HG03521 (cell line): ENCODE data around the gene DLL4.

Experiments
- ATAC-seq: cut with Tn5 transposase; IDR thresholded peaks from one replicate; pipeline ENCODE4 v1.9.1; 2021; ENCODE audit warnings: mild to moderate bottlenecking, moderate library complexity; ENCODE audit not compliant: unreplicated experiment

The DLL4 gene

DNA sequence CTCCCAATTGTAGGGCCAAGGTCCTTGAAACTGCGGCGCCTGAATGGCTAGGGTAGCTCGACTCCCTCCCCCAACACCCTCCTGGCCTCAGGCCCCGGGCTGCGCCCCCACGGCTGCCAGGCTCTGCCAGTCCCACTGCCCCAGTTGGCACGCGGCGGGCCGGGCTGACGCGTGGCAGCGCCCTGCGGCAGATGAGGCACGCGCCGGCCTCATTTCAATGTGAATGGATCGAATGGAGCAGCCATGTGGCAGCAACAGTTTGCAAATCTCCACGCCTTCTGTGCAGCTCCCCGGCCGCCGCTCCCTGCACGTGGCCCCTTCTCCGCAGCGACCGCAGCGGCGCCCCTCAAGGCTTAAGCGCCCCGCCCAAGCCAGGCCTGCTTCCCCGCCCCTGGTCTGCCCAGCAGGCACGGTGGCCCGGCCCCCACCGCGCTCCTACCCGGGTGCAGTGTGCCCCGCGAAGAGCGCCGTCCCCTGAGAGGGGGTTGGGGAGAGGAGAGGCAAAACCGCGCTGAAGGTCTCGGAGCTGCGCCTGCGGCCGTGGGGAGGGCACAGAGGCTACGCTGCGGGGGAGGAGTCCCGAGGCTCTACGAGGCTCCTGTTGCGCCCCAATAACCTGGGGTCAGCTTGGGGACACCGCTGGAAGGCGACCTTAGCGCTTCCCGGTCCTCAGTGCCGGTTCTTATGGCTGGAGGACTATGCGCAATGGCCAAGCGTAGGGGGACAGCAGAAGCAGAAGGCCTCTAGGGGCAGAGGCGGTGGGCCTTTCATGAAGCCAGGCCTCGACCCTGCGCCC lies 3.1 kb upstream of the DLL4 start:
- no peak for ATAC-seq

DNA sequence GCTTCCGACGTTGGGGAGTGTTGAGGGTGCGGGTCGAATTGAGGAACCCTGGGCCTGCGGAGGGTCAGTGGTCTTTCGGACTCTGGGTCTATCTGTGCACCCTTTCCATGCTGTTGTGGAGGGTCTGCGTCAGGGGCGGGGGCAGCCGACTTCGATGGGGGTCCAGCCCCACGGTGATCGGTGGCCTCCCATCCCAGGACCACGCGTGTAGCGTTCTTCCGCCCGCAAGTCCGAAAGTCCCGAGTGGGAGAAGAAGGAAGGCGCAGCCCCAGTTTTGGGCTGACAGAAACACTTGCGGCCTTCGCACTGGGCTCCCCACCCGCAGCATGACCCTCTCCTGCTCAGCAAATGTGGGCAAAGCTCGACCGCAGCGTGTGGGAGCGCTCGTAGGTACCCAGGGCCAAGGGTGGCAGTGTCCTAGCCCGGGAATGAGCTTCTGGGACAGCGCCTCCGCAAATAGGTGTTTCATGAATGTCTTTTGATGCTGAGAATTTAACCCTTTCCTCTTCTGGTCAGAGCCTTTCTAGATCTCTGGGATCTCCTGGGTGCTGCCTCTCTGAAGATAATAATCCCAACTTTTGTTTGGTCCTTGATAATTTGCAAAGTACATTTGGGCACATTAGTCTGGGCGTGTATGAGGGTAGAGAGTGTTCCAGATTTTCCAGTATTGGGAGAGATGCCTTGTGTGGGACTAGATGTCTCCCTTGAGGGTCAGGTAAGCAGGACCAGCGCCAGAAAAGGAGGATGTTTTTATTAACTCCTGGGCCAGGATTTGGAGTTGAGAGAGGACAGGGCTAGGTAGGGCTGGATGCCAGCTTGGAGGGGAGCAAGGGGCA lies 2.3 kb upstream of the DLL4 start:
- ATAC-seq, result no peak

DNA sequence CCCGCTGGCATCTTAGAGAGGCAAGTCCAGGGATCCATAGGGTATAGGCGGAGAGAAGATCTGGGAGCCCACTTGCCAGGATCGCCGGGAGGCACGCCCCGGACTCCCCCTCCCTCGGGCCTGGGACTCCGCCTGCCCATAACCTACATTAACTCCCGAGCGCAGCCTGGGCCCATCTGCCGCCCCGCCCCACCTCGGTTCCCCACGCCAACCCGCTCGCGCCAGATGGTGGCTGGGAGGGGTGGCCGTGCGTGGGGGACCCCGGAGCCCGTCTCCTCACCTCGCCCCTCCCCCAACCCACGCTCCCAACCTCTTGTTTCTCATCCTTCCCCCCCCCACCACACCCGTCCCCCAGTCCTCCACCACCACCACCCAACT lies 1.7 kb upstream of the DLL4 start:
- no peak for ATAC-seq

DNA sequence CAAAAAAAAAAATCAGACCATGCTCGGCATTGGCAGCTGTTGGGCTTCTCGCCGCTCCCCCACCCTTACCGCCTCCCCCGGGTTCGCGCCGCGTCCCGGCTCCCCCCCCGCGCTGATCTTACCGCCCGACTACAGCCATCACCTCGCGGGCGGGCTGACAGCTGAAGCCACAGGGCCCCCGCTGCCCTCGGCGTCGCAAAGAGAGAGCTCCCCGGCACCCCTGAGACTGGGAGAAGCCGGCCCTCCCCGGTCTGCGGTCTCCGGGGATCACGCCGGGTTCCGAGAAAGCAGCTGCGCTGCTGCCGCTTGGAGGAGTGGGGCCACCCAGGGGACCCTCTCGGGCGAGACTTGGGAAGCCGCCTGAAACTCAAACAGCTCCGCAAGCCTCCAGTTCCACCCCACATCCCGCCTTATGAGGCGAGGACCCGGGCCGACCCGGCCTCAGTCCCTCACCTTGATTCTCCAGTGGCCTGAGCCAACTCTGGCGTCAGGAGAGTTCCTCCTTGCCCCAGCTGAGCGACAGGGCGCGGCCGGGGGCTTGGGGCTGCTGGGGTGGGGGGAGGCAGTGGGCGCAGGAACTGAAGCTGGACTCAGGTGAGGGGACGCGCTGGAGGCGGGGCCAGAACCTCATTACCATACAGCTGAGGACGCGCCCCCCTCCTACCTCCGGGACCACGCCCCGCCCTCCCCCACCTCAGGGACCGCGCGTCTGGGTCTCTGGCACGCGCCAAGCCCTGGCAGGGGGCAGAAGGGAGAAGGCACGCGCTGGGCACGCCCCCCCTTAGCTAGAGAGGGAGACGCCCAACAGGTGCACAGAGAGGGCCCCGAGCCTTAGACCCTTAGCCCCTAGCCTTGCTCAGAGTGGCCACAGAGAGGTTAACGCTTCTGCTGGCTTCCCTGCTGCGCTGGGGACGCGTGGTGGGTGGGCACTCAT lies 1.0 kb upstream of the DLL4 start:
- no peak for ATAC-seq

DNA sequence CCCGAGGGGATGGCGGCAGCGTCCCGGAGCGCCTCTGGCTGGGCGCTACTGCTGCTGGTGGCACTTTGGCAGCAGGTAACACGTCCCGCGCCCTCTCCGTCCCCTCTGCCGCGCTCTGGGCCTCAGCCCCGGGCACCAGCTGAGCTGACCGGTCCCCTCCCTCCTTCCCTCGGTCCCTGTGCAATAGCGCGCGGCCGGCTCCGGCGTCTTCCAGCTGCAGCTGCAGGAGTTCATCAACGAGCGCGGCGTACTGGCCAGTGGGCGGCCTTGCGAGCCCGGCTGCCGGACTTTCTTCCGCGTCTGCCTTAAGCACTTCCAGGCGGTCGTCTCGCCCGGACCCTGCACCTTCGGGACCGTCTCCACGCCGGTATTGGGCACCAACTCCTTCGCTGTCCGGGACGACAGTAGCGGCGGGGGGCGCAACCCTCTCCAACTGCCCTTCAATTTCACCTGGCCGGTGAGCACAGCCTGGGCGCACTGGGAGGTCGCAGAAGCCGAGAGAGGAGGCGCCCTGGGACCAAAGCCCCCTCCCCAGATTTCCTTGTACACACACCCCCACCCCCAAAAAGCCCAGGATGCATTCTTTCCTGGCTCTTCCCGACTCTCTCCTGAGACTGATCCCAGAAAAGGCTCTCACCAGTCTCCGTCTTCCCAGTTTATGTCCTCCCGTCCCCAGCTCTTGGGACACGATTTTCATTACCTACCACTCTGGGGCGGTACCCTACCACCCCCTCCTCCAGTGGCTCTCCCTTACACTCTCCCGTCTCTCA lies 705 bp downstream of the DLL4 start:
- ATAC-seq, result no peak

DNA sequence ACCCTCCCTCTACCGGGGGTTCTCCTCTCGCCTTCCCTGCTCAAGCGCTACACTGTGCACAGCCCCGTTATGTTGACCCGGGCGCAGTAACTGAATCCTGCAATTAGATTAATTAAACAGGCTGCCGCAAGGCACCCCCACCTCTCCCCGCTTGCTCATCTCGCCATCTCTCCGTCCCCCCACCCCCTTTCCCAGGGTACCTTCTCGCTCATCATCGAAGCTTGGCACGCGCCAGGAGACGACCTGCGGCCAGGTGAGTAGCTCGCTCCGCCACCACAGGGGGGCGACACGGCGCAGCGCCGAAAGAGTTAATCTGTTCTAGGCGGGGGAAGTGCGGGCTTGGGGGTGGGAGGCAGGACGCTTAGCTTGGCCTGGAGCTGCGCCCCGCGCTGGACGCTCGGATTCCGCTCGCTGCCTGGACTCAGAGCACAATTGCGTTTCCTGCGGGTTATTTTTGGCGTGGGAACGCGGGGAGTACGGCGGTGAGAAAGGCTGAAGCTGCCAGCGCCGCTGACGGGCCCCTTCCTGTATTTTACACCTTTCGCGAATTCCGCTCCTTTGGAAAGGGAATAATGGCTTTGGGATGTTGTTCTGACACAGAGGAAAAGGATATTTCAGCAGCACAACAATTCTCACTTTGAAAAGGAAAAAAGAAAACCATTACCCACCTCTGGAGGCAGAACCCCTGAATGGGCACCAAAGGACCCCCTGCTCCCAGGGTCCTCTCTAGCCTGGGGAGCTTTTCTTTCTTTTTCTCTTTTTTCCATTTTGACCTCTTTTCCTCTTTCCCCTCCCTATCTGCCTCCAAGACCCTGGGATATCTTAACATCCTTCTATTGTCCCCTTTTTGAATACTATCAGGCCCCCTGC lies 1.5 kb downstream of the DLL4 start:
- ATAC-seq, result peak; percentile 37

DNA sequence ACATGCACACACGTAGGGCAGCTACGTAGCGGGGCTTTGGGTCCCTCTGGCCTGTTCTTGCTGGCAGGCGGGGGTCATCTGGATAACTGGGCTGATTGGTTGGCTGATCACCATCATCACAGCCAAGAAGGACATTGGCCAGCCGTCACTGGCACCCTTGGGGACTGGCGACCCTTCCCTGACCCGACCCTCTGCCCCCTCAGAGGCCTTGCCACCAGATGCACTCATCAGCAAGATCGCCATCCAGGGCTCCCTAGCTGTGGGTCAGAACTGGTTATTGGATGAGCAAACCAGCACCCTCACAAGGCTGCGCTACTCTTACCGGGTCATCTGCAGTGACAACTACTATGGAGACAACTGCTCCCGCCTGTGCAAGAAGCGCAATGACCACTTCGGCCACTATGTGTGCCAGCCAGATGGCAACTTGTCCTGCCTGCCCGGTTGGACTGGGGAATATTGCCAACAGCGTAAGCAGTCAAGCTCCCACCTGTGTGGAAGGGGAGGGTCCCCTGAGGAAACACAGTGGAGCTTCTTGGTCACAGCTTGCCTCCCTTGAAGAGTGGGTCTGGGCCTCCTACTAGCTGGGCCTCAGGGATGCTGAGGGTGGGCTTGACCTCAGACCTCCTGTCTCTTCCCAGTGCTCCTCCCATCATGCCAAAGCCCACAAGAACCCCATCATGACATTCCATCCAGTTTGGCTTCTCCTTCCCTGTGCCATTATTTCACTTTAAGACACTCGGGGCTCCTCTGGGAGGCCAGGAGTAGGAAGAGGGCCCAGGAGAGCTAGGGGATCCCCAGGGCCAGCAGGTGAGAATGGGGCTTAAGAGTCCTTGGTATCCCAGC lies 2.4 kb downstream of the DLL4 start:
- no peak for ATAC-seq

DNA sequence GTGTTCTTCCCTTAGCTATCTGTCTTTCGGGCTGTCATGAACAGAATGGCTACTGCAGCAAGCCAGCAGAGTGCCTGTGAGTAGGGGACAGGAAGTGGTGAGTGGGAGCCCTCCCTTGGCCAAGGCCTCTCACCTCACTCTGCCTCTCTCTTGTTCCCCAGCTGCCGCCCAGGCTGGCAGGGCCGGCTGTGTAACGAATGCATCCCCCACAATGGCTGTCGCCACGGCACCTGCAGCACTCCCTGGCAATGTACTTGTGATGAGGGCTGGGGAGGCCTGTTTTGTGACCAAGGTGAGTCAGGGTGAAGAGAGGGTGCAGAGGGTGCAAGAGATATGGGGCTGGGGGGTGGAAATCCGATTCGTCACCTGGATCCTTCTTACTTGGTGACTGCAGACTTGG lies 3.0 kb downstream of the DLL4 start:
- no peak for ATAC-seq

DNA sequence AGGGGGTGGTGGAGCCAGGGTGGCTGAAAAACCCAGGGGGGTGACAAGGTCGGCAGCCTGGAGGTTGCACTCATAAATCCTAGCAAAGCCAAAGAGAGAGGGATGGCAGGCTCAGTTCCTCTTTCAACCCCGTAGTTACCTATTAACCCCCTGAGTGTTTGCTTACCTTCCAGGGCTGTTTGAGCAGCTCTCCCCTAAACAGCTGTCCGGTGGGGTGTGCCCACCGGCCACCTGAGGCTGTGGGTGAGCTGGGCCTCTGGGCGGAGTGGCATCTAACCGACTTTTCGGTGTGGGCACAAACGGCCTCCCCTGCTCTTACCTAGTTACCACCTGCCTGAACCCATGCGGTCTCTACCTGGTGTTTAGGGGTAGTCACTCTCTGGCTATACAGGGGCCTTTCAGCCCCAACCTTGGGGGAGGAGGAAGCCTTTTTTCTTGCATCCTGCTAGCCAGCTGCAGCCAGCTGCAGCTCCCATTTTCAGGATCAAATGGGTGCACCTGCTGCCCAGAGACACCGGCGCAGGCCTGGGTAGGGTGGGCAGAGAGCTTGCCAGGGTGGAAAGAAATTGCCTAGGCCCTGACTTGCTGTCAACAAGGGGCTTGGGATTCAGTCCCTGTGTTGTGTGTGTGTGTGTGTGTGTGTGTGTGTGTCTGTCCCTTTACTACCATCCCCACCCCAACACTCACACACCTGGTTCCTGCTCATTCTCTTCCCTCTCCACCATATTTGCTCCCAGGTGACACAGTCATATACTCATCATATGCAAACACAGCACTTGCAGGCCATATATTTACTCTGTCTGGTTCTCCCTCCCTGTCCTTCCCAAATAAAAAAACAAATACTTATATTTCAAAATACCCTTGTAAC lies 3.7 kb downstream of the DLL4 start:
- ATAC-seq, result no peak

DNA sequence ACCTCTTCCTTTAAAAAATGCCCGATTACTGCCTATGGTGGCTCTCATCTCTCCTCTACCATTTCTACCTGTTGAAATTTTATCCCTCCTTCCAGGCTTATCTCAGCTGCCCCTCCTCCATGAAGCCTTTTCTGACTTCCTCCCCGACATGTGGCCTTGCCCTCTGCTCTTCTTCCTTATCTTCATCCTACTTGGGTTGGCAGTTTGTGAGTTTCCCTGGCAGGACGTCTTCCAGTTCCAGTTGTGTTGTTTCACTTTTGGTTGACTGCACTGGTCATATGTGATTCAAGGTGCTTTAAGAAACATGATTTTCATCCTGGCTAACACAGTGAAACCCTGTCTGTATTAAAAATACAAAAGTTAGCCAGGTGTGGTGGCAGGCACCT lies 4.4 kb downstream of the DLL4 start:
- ATAC-seq, result no peak

DNA sequence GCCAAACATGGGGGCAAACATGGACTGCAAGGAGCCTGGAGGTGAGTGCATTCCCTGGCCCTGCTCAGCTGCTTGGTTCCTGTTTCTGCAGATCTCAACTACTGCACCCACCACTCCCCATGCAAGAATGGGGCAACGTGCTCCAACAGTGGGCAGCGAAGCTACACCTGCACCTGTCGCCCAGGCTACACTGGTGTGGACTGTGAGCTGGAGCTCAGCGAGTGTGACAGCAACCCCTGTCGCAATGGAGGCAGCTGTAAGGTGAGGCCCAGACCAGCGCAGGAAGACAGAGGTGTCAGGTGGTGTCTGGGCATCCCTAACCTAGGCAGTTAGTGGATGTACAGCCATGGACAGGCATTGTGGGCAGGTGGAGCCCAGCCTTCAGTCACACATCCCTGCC lies 5.3 kb downstream of the DLL4 start:
- no peak for ATAC-seq

DNA sequence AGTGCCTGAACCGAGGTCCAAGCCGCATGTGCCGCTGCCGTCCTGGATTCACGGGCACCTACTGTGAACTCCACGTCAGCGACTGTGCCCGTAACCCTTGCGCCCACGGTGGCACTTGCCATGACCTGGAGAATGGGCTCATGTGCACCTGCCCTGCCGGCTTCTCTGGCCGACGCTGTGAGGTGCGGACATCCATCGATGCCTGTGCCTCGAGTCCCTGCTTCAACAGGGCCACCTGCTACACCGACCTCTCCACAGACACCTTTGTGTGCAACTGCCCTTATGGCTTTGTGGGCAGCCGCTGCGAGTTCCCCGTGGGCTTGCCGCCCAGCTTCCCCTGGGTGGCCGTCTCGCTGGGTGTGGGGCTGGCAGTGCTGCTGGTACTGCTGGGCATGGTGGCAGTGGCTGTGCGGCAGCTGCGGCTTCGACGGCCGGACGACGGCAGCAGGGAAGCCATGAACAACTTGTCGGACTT lies 7.1 kb downstream of the DLL4 start:
- ATAC-seq, result no peak

DNA sequence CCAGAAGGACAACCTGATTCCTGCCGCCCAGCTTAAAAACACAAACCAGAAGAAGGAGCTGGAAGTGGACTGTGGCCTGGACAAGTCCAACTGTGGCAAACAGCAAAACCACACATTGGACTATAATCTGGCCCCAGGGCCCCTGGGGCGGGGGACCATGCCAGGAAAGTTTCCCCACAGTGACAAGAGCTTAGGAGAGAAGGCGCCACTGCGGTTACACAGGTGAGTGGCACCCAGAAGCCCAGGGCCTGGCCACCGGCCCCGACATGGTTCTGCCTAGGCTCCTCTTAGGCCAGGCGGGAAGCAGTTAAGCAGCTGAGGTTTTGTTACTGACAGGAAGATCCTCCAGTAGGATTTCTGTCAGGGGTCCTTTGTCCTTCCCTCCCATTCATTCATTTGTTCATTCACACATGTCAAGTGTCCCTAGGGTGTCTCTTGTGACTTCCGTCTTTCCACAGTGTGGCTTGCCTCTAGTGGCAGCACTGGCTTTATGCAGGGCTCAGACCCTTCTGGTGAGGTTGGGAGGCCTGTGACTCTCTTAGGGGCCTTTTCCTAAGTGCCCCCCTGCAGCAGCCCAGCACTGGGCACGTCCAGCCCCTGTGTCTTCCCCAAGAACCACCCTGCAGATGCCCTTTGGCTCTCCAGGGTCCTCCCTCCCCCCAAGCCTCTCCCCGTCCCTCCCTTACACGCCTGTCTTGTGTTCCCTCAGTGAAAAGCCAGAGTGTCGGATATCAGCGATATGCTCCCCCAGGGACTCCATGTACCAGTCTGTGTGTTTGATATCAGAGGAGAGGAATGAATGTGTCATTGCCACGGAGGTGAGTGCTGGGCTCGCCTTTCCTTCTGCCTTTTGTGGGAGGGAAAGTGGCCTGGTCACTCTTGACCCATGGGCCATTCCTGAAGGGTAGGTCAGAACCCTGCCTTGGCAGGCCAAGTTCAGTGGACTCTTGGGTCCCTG lies 7.8 kb downstream of the DLL4 start:
- no peak for ATAC-seq

DNA sequence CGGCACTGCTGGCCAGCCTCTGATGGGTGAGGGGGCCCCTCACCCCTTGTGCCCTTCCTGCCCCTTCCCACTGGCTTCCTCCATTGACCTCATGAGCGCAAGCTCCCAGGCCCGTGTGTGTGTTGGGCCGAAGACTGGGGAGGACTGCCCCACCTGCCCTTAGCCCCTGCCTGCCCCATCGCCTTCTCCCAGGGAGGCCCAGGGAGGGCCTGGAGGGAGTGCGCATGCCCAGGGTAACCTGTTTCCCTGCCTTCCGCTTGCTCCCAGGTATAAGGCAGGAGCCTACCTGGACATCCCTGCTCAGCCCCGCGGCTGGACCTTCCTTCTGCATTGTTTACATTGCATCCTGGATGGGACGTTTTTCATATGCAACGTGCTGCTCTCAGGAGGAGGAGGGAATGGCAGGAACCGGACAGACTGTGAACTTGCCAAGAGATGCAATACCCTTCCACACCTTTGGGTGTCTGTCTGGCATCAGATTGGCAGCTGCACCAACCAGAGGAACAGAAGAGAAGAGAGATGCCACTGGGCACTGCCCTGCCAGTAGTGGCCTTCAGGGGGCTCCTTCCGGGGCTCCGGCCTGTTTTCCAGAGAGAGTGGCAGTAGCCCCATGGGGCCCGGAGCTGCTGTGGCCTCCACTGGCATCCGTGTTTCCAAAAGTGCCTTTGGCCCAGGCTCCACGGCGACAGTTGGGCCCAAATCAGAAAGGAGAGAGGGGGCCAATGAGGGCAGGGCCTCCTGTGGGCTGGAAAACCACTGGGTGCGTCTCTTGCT lies 8.8 kb downstream of the DLL4 start:
- ATAC-seq, result no peak

DNA sequence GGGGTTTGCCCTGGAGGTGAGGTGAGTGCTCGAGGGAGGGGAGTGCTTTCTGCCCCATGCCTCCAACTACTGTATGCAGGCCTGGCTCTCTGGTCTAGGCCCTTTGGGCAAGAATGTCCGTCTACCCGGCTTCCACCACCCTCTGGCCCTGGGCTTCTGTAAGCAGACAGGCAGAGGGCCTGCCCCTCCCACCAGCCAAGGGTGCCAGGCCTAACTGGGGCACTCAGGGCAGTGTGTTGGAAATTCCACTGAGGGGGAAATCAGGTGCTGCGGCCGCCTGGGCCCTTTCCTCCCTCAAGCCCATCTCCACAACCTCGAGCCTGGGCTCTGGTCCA lies 9.4 kb downstream of the DLL4 start:
- no peak for ATAC-seq

DNA sequence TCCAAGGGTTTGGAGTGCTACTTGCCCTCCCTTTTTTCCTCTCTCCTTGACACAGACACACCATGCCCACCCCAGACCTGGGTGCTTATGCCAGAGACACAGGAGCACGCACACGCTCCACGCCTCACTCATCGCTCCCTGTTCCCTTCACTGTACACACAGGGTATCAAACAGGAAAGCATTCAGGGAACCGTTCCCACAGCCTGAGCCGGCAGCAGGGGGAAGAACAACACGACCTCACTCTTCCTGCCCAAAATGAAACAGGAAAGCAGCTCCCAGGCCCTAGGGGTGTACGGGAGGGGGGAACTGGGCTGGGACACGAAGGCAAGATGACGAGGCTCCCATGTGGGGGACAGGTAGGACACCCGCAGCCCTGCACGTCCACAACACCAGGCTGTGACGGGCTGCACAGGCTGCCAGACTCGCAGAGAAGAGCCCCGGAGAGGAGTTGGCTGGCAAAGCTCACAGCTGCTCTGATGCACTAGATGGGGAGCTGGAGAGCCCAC lies 11.2 kb downstream of the DLL4 start:
- no peak for ATAC-seq
